Measurements from ENCODE around the gene SETD7.
"Not testable (repeated sequence)": the region's sequence is repeated elsewhere in the genome, so short reads cannot be mapped to it uniquely, and the experiment has no call there.

SETD7 gene

GRCh38 chr4:139470295-139470694 is 85.7 kb downstream of the SETD7 start:
- H3K9ac ChIP-seq (ENCODE audit: low read depth, low read length), result no peak overlapping the region
- no peak overlapping the region for H3K4me3 ChIP-seq (ENCODE audit: low read depth in 1 of 2, low read length in 2 of 2)
- no peaks in the 10 kb centered on the region for H3K4me1 ChIP-seq (ENCODE audit: insufficient read depth, low read length)
- H3K27me3 ChIP-seq (ENCODE audit: insufficient read depth, low read length, poor library complexity), result no peaks in the 10 kb centered on the region
- H3K79me2 ChIP-seq (ENCODE audit: insufficient read depth, low read length), result peaks cover 25% of the 10 kb centered on the region; the same call in 1 of the 2 replicates
- H3K4me2 ChIP-seq (ENCODE audit: insufficient read depth, low read length), result no peak overlapping the region
- H3K36me3 ChIP-seq (ENCODE audit: insufficient read depth, low read length), result peaks cover 13% of the 10 kb centered on the region
- TF ChIP-seq, protein P1, sequence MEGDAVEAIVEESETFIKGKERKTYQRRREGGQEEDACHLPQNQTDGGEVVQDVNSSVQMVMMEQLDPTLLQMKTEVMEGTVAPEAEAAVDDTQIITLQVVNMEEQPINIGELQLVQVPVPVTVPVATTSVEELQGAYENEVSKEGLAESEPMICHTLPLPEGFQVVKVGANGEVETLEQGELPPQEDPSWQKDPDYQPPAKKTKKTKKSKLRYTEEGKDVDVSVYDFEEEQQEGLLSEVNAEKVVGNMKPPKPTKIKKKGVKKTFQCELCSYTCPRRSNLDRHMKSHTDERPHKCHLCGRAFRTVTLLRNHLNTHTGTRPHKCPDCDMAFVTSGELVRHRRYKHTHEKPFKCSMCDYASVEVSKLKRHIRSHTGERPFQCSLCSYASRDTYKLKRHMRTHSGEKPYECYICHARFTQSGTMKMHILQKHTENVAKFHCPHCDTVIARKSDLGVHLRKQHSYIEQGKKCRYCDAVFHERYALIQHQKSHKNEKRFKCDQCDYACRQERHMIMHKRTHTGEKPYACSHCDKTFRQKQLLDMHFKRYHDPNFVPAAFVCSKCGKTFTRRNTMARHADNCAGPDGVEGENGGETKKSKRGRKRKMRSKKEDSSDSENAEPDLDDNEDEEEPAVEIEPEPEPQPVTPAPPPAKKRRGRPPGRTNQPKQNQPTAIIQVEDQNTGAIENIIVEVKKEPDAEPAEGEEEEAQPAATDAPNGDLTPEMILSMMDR (IDR thresholded peaks at IDR 0.05; ENCODE audit: borderline replicate concordance, extremely low read depth, low read length, poor library complexity, severe bottlenecking), result no peak
- no peak for TF ChIP-seq EZH2 (IDR thresholded peaks at IDR 0.05; ENCODE audit: borderline replicate concordance, low read depth, low read length, severe bottlenecking)
- no peaks in the 10 kb centered on the region for H3K9me3 ChIP-seq (ENCODE audit: insufficient read depth, low read length, severe bottlenecking)
- no peak overlapping the region for H3K27ac ChIP-seq (ENCODE audit: low read length)
- no peak for ATAC-seq (ENCODE audit: insufficient read depth, low read depth)
- H2AFZ ChIP-seq (ENCODE audit: low read depth, low read length), result no peak overlapping the region
- H4K20me1 ChIP-seq (ENCODE audit: insufficient read depth, low read length), result no peaks in the 10 kb centered on the region
- DNase-seq, result no peak

- Histone ChIP-seq H3K79me2 (ENCODE audit: insufficient read depth, low read length) (peaks cover 25% of the 10 kb centered on the region; the same call in 1 of the 2 replicates), H3K4me1 (ENCODE audit: insufficient read depth, low read length) (no peaks in the 10 kb centered on the region), H3K36me3 (ENCODE audit: insufficient read depth, low read length) (peaks cover 13% of the 10 kb centered on the region), H4K20me1 (ENCODE audit: insufficient read depth, low read length) (no peaks in the 10 kb centered on the region), H3K9me3 (ENCODE audit: insufficient read depth, low read length, severe bottlenecking) (no peaks in the 10 kb centered on the region), H3K27me3 (ENCODE audit: insufficient read depth, low read length, poor library complexity) (no peaks in the 10 kb centered on the region), H3K9ac (ENCODE audit: low read depth, low read length) (no peak overlapping the region), H3K4me2 (ENCODE audit: insufficient read depth, low read length) (no peak overlapping the region), H3K4me3 (ENCODE audit: low read depth in 1 of 2, low read length in 2 of 2) (no peak overlapping the region), H2AFZ (ENCODE audit: low read depth, low read length) (no peak overlapping the region), H3K27ac (ENCODE audit: low read length) (no peak overlapping the region)
- ATAC-seq (ENCODE audit: insufficient read depth, low read depth) (no peak), DNase-seq (no peak)
- TF ChIP-seq, protein P1 (IDR thresholded peaks at IDR 0.05; ENCODE audit: borderline replicate concordance, extremely low read depth, low read length, poor library complexity, severe bottlenecking), result no peak
- no peak for TF ChIP-seq EZH2 (IDR thresholded peaks at IDR 0.05; ENCODE audit: borderline replicate concordance, low read depth, low read length, severe bottlenecking)
Observed at GRCh38 chr4:139469869-139470268, 86.2 kb downstream of the SETD7 start.

- DNase-seq (no peak), ATAC-seq (ENCODE audit: insufficient read depth, low read depth) (no peak)
- H2AFZ ChIP-seq (ENCODE audit: low read depth, low read length), result no peak overlapping the region
- H3K27me3 ChIP-seq (ENCODE audit: insufficient read depth, low read length, poor library complexity), result no peaks in the 10 kb centered on the region
- no peak overlapping the region for H3K4me2 ChIP-seq (ENCODE audit: insufficient read depth, low read length)
- TF ChIP-seq, protein P1 (IDR thresholded peaks at IDR 0.05; ENCODE audit: borderline replicate concordance, extremely low read depth, low read length, poor library complexity, severe bottlenecking), result no peak
- TF ChIP-seq EZH2 (IDR thresholded peaks at IDR 0.05; ENCODE audit: borderline replicate concordance, low read depth, low read length, severe bottlenecking), result no peak
- H3K4me3 ChIP-seq (ENCODE audit: low read depth in 1 of 2, low read length in 2 of 2), result no peak overlapping the region
- H3K27ac ChIP-seq (ENCODE audit: low read length), result no peak overlapping the region
- no peak overlapping the region for H3K9ac ChIP-seq (ENCODE audit: low read depth, low read length)
- H3K4me1 ChIP-seq (ENCODE audit: insufficient read depth, low read length), result no peaks in the 10 kb centered on the region
- H3K9me3 ChIP-seq (ENCODE audit: insufficient read depth, low read length, severe bottlenecking), result no peaks in the 10 kb centered on the region
- peaks cover 25% of the 10 kb centered on the region; the same call in 1 of the 2 replicates for H3K79me2 ChIP-seq (ENCODE audit: insufficient read depth, low read length)
- peaks cover 13% of the 10 kb centered on the region for H3K36me3 ChIP-seq (ENCODE audit: insufficient read depth, low read length)
- H4K20me1 ChIP-seq (ENCODE audit: insufficient read depth, low read length), result no peaks in the 10 kb centered on the region
Observed at GRCh38 chr4:139469216-139469615, 86.8 kb downstream of the SETD7 start.

DNA sequence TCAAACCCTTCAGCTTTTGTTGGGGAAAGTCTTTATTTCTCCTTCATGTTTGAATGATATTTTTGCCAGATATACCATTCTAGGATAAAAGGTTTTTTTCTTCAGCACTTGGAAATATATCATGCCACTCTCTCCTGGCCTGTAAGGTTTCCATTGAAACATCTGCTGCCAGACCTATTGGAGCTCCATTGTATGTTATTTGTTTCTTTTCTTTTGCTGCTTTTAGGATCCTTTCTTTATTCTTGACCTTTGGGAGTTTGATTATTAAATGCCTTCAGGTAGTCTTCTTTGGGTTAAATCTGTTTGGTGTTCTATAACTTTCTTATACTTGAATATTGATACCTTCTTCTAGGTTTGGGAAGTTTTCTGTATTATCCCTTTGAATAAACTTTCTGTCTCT is 87.3 kb downstream of the SETD7 start:
- not testable (repeated sequence) for DNase-seq; H3K9me3 ChIP-seq (ENCODE audit: insufficient read depth, low read length, severe bottlenecking); H4K20me1 ChIP-seq (ENCODE audit: insufficient read depth, low read length)

More for the DNA sequence above, 87.3 kb downstream of the SETD7 start:
- H3K36me3 ChIP-seq (ENCODE audit: insufficient read depth, low read length), result peaks cover 13% of the 10 kb centered on the region
- not testable (repeated sequence) for H3K9ac ChIP-seq (ENCODE audit: low read depth, low read length); ATAC-seq (ENCODE audit: insufficient read depth, low read depth); H3K27me3 ChIP-seq (ENCODE audit: insufficient read depth, low read length, poor library complexity); H3K4me2 ChIP-seq (ENCODE audit: insufficient read depth, low read length); H3K4me3 ChIP-seq (ENCODE audit: low read depth in 1 of 2, low read length in 2 of 2); H3K4me1 ChIP-seq (ENCODE audit: insufficient read depth, low read length); H3K27ac ChIP-seq (ENCODE audit: low read length); H2AFZ ChIP-seq (ENCODE audit: low read depth, low read length)
- H3K79me2 ChIP-seq (ENCODE audit: insufficient read depth, low read length), result peaks cover 30% of the 10 kb centered on the region; the same call in 1 of the 2 replicates
